Measurements from ENCODE around the gene GPC2. TPM values are rescaled to one million over a fixed set of nuclear protein-coding genes. Genes with fewer than 3 reads are reported as not detected.

Gene GPC2
- total RNA-seq, 2 experiments from 2014 or later, result 4.8 to 5.5 TPM

GRCh38 chr7:100166970-100167911, 9.9 kb downstream of the GPC2 start:
- Mint-ChIP-seq H3K27me3 (peaks cover 2% of the 10 kb centered on the region), H3K36me3 (no peaks in the 10 kb centered on the region), H3K27ac (peak overlapping the region; percentile 47), H3K4me3 (peak overlapping the region; percentile 72), H3K4me1 (ENCODE audit: low read depth) (peaks cover 77% of the 10 kb centered on the region), H3K9me3 (no peaks in the 10 kb centered on the region)
- ChIA-PET CTCF (interaction anchor here (0.8 to 1.9 kb wide), 5 partner anchors 23 to 465 kb away, joined by 3 to 6 read pairs (median 4); no protein-coding TSS in a partner anchor), POLR2A (interaction anchor here (1.1 kb wide), 1 partner anchor 41 kb away, joined by 3 read pairs; the partner anchor contains the start of gene MBLAC1)
- intact Hi-C loops (cut with micrococcal nuclease), result loop anchor here (1.0 kb wide), 1 partner anchor 9 kb away; the partner anchor contains the start of gene TRAPPC14
- no peak for DNase-seq

- Mint-ChIP-seq H3K4me1 (ENCODE audit: low read depth) (peaks cover 74% of the 10 kb centered on the region), H3K4me3 (peak overlapping the region; percentile 40), H3K27ac (peak overlapping the region; percentile 47), H3K36me3 (no peaks in the 10 kb centered on the region), H3K27me3 (peaks cover 2% of the 10 kb centered on the region), H3K9me3 (no peaks in the 10 kb centered on the region)
- peak; percentile 70 for DNase-seq
- ChIA-PET POLR2A (interaction anchor here (1.1 kb wide), 1 partner anchor 40 kb away, joined by 3 read pairs; the partner anchor contains the start of gene MBLAC1), CTCF (interaction anchor here (0.8 to 1.9 kb wide), 4 partner anchors 24 to 466 kb away, joined by 3 to 6 read pairs (median 4); no protein-coding TSS in a partner anchor)
- intact Hi-C loops (cut with micrococcal nuclease), result loop anchor here (1.0 kb wide), 1 partner anchor 8 kb away; the partner anchor contains the start of gene TRAPPC14
These were observed 10.8 kb downstream of the GPC2 start for GRCh38 chr7:100166317-100166940.

- Mint-ChIP-seq H3K36me3 (no peaks in the 10 kb centered on the region), H3K9me3 (no peaks in the 10 kb centered on the region), H3K4me3 (no peak overlapping the region), H3K27me3 (no peaks in the 10 kb centered on the region), H3K4me1 (ENCODE audit: low read depth) (peaks cover 59% of the 10 kb centered on the region), H3K27ac (peak overlapping the region; percentile 85)
- ChIA-PET POLR2A (interaction anchor here (1.0 kb wide), 1 partner anchor 63 kb away, joined by 3 read pairs; the partner anchor contains the start of genes AP4M1 and MCM7), CTCF (interaction anchor here (0.6 kb wide), 1 partner anchor 108 kb away, joined by 5 read pairs; no protein-coding TSS in a partner anchor)
- intact Hi-C loops (cut with micrococcal nuclease), result no loop called here
- no peak for DNase-seq
These were observed 13.3 kb downstream of the GPC2 start for GRCh38 chr7:100163871-100164270.

- CTCF ChIA-PET, result interaction anchor here (0.6 kb wide), 1 partner anchor 48 kb away, joined by 4 read pairs; no protein-coding TSS in a partner anchor
- no peaks in the 10 kb centered on the region for H3K36me3 Mint-ChIP-seq
- no peaks in the 10 kb centered on the region for H3K9me3 Mint-ChIP-seq
- no peaks in the 10 kb centered on the region for H3K27me3 Mint-ChIP-seq
- peak overlapping the region; percentile 85 for H3K27ac Mint-ChIP-seq
- peaks cover 53% of the 10 kb centered on the region for H3K4me1 Mint-ChIP-seq (ENCODE audit: low read depth)
- no peak overlapping the region for H3K4me3 Mint-ChIP-seq
- intact Hi-C loops (cut with micrococcal nuclease), result no loop called here
- POLR2A ChIA-PET, result interaction anchor here (1.0 kb wide), 1 partner anchor 62 kb away, joined by 3 read pairs; the partner anchor contains the start of genes AP4M1 and MCM7
- no peak for DNase-seq
These were observed 14.1 kb downstream of the GPC2 start for GRCh38 chr7:100163006-100163531.

GRCh38 chr7:100160067-100160466, 17.1 kb downstream of the GPC2 start:
- Mint-ChIP-seq H3K4me1 (ENCODE audit: low read depth) (peaks cover 45% of the 10 kb centered on the region), H3K27ac (no peak overlapping the region), H3K4me3 (no peak overlapping the region), H3K36me3 (peaks cover 20% of the 10 kb centered on the region), H3K9me3 (no peaks in the 10 kb centered on the region), H3K27me3 (no peaks in the 10 kb centered on the region)
- ChIA-PET CTCF (no interaction called here), POLR2A (no interaction called here)
- intact Hi-C loops (cut with micrococcal nuclease), result no loop called here
- DNase-seq, result no peak

- DNase-seq, result no peak
- H3K27me3 Mint-ChIP-seq, result no peaks in the 10 kb centered on the region
- H3K4me3 Mint-ChIP-seq, result peak overlapping the region; percentile 78
- no peaks in the 10 kb centered on the region for H3K9me3 Mint-ChIP-seq
- H3K36me3 Mint-ChIP-seq, result peaks cover 22% of the 10 kb centered on the region
- CTCF ChIA-PET, result interaction anchor here (0.6 to 1.0 kb wide), 2 partner anchors 9 to 26 kb away, joined by 3 read pairs; no protein-coding TSS in a partner anchor
- POLR2A ChIA-PET, result no interaction called here
- intact Hi-C loops (cut with micrococcal nuclease), result no loop called here
- peak overlapping the region; percentile 89 for H3K27ac Mint-ChIP-seq
- peaks cover 42% of the 10 kb centered on the region for H3K4me1 Mint-ChIP-seq (ENCODE audit: low read depth)
These were observed 18.0 kb downstream of the GPC2 start for GRCh38 chr7:100159099-100159623.

- peaks cover 23% of the 10 kb centered on the region for H3K36me3 Mint-ChIP-seq
- H3K27ac Mint-ChIP-seq, result peak within 1 kb of the TSS; percentile 89
- H3K27me3 Mint-ChIP-seq, result no peaks in the 10 kb centered on the region
- peak; percentile 94 for DNase-seq
- POLR2A ChIA-PET, result interaction anchor here (1.0 kb wide), 1 partner anchor 10 kb away, joined by 3 read pairs; the partner anchor contains the start of gene LAMTOR4
- H3K4me3 Mint-ChIP-seq, result peak within 1 kb of the TSS; percentile 78
- CTCF ChIA-PET, result interaction anchor here (0.6 to 1.8 kb wide), 5 partner anchors 9 to 59 kb away, joined by 3 to 6 read pairs (median 4); partner anchors contain the start of gene LAMTOR4
- peaks cover 40% of the 10 kb centered on the region for H3K4me1 Mint-ChIP-seq (ENCODE audit: low read depth)
- no peaks in the 10 kb centered on the region for H3K9me3 Mint-ChIP-seq
- intact Hi-C loops (cut with micrococcal nuclease), result loop anchor here (1.0 kb wide), 2 partner anchors 8 to 10 kb away; partner anchors contain the start of gene LAMTOR4
These were observed 18.7 kb downstream of the GPC2 start, which contains the start of gene TRAPPC14 for GRCh38 chr7:100158229-100159098. Gene TRAPPC14, minus strand, starts transcription at chr7:100158723. Its CDS starts 224 bp downstream, at chr7:100158499.

GRCh38 chr7:100157334-100158228, 19.6 kb downstream of the GPC2 start:
- intact Hi-C loops (cut with micrococcal nuclease), result loop anchor here (1.0 kb wide), 2 partner anchors 9 kb away; partner anchors contain the start of gene LAMTOR4
- POLR2A ChIA-PET, result interaction anchor here (0.9 to 1.0 kb wide), 2 partner anchors 9 to 10 kb away, joined by 3 read pairs; partner anchors contain the start of gene LAMTOR4
- Mint-ChIP-seq H3K36me3 (peaks cover 26% of the 10 kb centered on the region), H3K9me3 (no peaks in the 10 kb centered on the region), H3K27ac (peak overlapping the region; percentile 79), H3K4me3 (peak overlapping the region; percentile 77), H3K27me3 (no peaks in the 10 kb centered on the region), H3K4me1 (ENCODE audit: low read depth) (peaks cover 32% of the 10 kb centered on the region)
- DNase-seq, result no peak
- CTCF ChIA-PET, result interaction anchor here (1.1 to 1.8 kb wide), 5 partner anchors 9 to 187 kb away, joined by 3 to 6 read pairs (median 4); partner anchors contain the start of gene LAMTOR4

- Mint-ChIP-seq H3K27me3 (no peaks in the 10 kb centered on the region), H3K4me3 (peak overlapping the region; percentile 77), H3K27ac (peak overlapping the region; percentile 79), H3K4me1 (ENCODE audit: low read depth) (peaks cover 37% of the 10 kb centered on the region), H3K36me3 (peaks cover 32% of the 10 kb centered on the region), H3K9me3 (no peaks in the 10 kb centered on the region)
- intact Hi-C loops (cut with micrococcal nuclease), result no loop called here
- ChIA-PET POLR2A (interaction anchor here (0.8 to 0.9 kb wide), 2 partner anchors 9 to 30 kb away, joined by 3 read pairs; partner anchors contain the start of gene MBLAC1), CTCF (interaction anchor here (1.1 to 1.8 kb wide), 4 partner anchors 8 to 188 kb away, joined by 3 to 6 read pairs (median 4); partner anchors contain the start of gene LAMTOR4)
- no peak for DNase-seq
These were observed 20.2 kb downstream of the GPC2 start for GRCh38 chr7:100157069-100157333.

Measured in activated CD4-positive, alpha-beta memory T cell treated with anti-CD3 and anti-CD28 coated beads for 36 hours (primary cell).